NT2/D1 (cell line): ENCODE results near the gene LETM1.

Experiments
- DNase-seq: peaks from one replicate; pipeline ENCODE4 v3.0.0-alpha.2; 2011; ENCODE audit warnings: low read depth, low spot score
- H3K27me3 ChIP-seq: 2 replicates; pipeline ENCODE4 v1.6.0; 2011; ENCODE audit warnings: mild to moderate bottlenecking; ENCODE audit not compliant: insufficient read length, insufficient read depth
- H3K36me3 ChIP-seq: 2 replicates; pipeline ENCODE4 v1.6.1; 2011; ENCODE audit warnings: mild to moderate bottlenecking, low read length, mixed read lengths; ENCODE audit not compliant: insufficient read depth, insufficient read length
- H3K4me1 ChIP-seq: 2 replicates; pipeline ENCODE4 v1.5.1; 2011; ENCODE audit not compliant: insufficient read depth, insufficient read length
- H3K4me3 ChIP-seq: 2 replicates; pipeline ENCODE4 v1.5.1; 2011; ENCODE audit warnings: low read depth; ENCODE audit not compliant: insufficient read length
- H3K9ac ChIP-seq: 2 replicates; pipeline ENCODE4 v1.6.0; 2011; ENCODE audit warnings: low read depth; ENCODE audit not compliant: insufficient read length
- H3K9me3 ChIP-seq: 2 replicates; pipeline ENCODE4 v1.5.1; 2011; ENCODE audit warnings: mild to moderate bottlenecking, low read length; ENCODE audit not compliant: insufficient read depth
- SUZ12 ChIP-seq: IDR thresholded peaks from 2 replicates; pipeline ENCODE4 v1.6.1; 2011; ENCODE audit not compliant: insufficient read length, insufficient read depth; ENCODE audit errors: extremely low read depth
- YY1 ChIP-seq: IDR thresholded peaks from 2 replicates; pipeline ENCODE4 v1.6.1; 2011; ENCODE audit not compliant: insufficient read length, insufficient read depth
- ZNF274 ChIP-seq: IDR thresholded peaks from 2 replicates; pipeline ENCODE4 v1.6.1; 2011; ENCODE audit warnings: mild to moderate bottlenecking, low read depth, low read length

LETM1 gene

DNA sequence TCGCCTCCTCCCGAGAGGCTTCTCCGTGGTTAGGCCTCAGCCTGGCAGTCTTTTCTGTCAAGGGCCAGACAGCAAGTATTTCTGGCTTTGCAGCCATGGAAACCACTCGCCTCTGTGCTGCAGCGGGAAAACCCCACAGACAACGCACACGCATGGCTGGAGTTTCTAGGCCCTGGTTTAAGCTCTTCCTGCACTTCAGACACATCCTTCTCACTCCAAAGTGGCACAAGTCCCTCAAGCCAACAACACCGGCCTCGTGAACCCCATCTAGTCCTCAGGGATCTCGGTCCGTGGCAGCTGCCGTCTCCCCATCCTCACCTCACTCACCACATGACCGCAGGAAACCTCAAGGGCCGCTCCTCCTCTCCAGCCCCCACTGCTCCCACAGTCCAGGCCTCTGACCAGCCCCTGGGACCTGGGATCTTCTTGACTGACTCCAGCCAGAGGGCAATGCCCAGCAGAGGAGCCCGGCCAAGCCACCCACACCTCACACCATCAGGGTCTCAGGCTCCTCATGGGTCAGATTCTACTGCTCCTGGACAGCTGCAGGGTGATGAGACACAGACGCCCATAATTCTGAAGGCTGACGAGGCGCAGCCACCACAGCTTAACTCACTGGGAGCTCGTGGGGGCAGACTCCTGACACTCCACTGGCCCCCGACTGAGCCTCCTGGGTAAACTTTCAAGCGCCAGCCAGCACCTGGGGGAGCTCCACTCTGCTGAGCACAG, 21.7 kb downstream of the LETM1 start:
- TF ChIP-seq SUZ12 (no peak), YY1 (no peak), ZNF274 (no peak)

DNA sequence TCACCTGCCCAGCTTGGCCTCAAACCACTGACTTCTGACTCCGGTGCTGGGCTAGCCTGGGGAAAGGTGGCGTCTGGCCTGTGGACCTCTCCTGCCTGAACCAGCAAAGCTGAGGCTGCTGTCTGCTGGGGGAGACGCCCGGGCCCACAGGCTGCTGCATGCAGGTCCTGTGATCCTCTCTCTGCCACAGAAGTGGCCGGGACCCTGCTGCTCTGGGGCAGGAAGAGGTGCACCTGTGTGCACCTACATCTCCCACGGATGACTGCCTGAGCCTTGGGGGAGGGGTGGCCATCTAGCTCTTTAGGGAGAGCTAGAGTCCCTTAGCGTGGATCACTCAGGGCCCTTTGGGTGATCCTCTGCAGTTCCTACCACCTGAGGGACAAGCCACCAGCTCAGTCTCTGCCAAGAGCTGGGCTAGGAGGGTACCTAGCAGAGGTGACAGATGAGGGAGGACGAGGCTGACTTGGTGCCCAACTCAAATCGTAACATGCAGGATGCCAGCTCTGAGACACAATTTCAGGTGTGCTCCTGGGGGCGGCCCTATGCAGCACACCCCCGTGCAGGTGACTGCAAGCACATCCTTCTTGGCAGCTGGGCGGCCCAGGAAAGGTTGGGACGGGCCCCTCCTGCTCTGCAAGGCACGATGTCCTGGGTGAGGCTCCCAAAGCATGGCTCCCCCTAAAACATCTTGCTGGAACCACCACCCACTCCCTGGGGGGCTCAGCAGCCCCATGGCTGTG, 22.5 kb downstream of the LETM1 start:
- Histone ChIP-seq H3K9ac (no peak overlapping the region), H3K4me3 (no peak overlapping the region), H3K27me3 (no peaks in the 10 kb centered on the region), H3K36me3 (peaks cover 85% of the 10 kb centered on the region), H3K9me3 (peaks cover 12% of the 10 kb centered on the region), H3K4me1 (no peaks in the 10 kb centered on the region)
- DNase-seq = no peak
- TF ChIP-seq SUZ12 (no peak), YY1 (no peak), ZNF274 (no peak)

More for the DNA sequence above, 21.7 kb downstream of the LETM1 start:
- H3K4me1 ChIP-seq = no peaks in the 10 kb centered on the region
- no peaks in the 10 kb centered on the region for H3K27me3 ChIP-seq
- DNase-seq = no peak
- peaks cover 91% of the 10 kb centered on the region for H3K36me3 ChIP-seq
- no peak overlapping the region for H3K9ac ChIP-seq
- H3K9me3 ChIP-seq = peaks cover 10% of the 10 kb centered on the region
- H3K4me3 ChIP-seq = no peak overlapping the region

DNA sequence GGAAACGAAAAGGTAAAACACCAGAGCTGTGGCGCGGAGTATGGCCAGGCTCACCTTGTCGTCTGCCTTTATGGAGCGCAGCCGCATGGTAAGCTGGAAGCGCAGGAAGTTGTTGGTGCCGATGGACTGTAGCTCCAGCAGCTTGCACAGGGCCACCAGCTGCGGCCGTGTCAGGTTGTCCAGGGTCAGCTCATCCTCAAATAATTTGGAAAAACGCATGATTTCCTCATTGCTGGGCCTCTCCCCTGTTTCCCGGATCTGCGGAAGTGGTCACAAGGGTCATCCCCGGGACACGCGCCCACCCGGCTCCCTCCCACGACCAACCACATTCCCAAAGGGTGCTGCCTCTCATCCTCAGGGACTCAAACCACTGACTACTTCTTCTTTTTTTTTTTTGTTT, 23.3 kb downstream of the LETM1 start:
- H3K9ac ChIP-seq = no peak overlapping the region
- H3K36me3 ChIP-seq = peaks cover 79% of the 10 kb centered on the region
- no peaks in the 10 kb centered on the region for H3K27me3 ChIP-seq
- H3K4me1 ChIP-seq = no peaks in the 10 kb centered on the region
- TF ChIP-seq YY1 = no peak
- TF ChIP-seq ZNF274 = no peak
- TF ChIP-seq SUZ12 = no peak
- peaks cover 12% of the 10 kb centered on the region for H3K9me3 ChIP-seq
- no peak overlapping the region for H3K4me3 ChIP-seq
- DNase-seq = no peak

DNA sequence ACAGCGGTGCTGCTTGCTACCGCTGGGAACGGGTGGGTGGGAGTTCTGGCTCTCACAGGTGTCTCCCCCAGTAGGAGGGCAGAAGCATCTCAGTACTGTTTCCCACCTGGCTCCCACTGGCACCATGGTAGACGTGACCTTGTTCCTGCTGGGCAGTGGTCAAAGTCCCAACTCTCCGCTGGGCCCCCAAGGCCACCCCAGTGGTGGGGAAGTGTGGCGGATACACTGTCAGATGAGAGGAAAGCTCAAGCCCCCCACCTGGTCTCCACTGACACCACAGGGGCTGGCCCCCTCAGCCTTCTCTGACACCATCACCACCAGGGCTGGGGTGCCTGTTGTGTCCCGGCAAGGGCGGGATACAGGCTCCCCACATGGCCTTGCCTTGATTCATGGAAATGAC, 24.6 kb downstream of the LETM1 start:
- no peak overlapping the region for H3K4me3 ChIP-seq
- peaks cover 12% of the 10 kb centered on the region for H3K9me3 ChIP-seq
- peaks cover 75% of the 10 kb centered on the region for H3K36me3 ChIP-seq
- H3K27me3 ChIP-seq = no peaks in the 10 kb centered on the region
- no peaks in the 10 kb centered on the region for H3K4me1 ChIP-seq
- no peak for DNase-seq
- TF ChIP-seq ZNF274 (no peak), SUZ12 (no peak), YY1 (no peak)
- H3K9ac ChIP-seq = no peak overlapping the region

DNA sequence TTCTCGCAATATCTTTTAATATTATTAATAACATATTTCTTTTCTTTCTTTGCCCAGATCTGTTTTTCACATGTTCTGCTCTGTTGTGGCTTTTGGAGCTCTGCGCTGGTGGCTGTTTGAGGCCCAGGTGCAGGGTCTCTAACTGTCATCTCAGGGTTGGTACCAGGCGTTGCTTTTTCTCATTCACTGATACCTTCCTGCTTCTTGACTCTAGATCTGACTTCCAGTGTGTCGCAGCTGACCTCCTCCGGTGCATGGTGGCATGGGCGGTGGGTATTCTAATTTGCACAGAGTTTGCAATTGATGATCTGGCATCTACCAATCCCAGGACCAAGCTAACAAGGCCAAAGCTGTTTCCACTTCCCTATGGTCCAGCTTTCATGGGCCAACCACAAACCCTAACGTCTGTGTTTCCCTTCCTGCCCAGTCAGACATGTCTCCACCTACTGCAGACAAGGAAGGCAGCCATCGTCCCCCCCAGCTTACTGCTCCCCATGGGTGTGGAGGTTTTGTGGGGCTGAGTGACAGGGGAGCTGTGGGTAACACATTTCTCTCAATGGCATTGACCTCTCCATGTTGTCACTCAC, 25.2 kb downstream of the LETM1 start:
- no peak for DNase-seq
- H3K36me3 ChIP-seq = peaks cover 76% of the 10 kb centered on the region
- H3K4me3 ChIP-seq = no peak overlapping the region
- H3K9me3 ChIP-seq = peaks cover 12% of the 10 kb centered on the region
- H3K9ac ChIP-seq = no peak overlapping the region
- TF ChIP-seq SUZ12 = no peak
- TF ChIP-seq YY1 = no peak
- no peak for TF ChIP-seq ZNF274
- H3K4me1 ChIP-seq = no peaks in the 10 kb centered on the region
- no peaks in the 10 kb centered on the region for H3K27me3 ChIP-seq

DNA sequence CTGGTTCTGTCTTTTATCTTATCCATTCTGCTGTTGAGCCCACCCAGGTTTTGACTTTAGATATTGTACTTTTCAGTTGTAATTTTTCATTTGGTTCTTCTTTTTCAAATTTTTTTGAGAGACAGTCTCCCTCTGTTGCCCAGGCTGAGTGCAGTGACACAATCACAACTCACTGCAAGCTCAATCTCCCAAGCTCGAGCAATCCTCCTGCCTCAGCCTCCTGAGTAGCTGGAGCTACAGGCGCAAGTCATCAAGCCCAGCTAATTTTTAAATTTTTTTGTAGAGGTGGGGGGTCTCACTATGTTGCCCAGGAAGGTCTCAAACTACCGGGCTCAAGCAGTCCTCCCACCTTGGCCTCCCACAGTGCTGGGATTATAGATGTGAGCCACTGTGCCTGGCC, 25.7 kb downstream of the LETM1 start:
- Histone ChIP-seq H3K27me3 (no peaks in the 10 kb centered on the region), H3K9ac (no peak overlapping the region)

More for the DNA sequence above, 25.7 kb downstream of the LETM1 start:
- no peak for DNase-seq
- H3K4me1 ChIP-seq = no peaks in the 10 kb centered on the region
- H3K9me3 ChIP-seq = peaks cover 12% of the 10 kb centered on the region
- no peak overlapping the region for H3K4me3 ChIP-seq
- peaks cover 76% of the 10 kb centered on the region for H3K36me3 ChIP-seq
- no peak for TF ChIP-seq YY1
- no peak for TF ChIP-seq ZNF274
- no peak for TF ChIP-seq SUZ12
